H1 (cell line): ENCODE measurements around the gene OCIAD1. TPM values are rescaled to one million over a fixed set of nuclear protein-coding genes. Genes with fewer than 3 reads are reported as not detected.

Experiments
- CTCF ChIA-PET: fragments of 300-600 bp; sonication (Branson Sonifier 250); formaldehyde crosslinking; loops from one replicate; lab custom pipeline; 2021; ENCODE audit not compliant: partially characterized antibody; lab: Charles Lee
- POLR2A ChIA-PET: fragments of 300-600 bp; sonication (Branson Sonifier 250); formaldehyde crosslinking; loops from one replicate; lab custom pipeline; 2021; ENCODE audit warnings: inconsistent platforms; ENCODE audit not compliant: partially characterized antibody; lab: Charles Lee
- DNase-seq, 2 experiments: peaks; one replicate each; pipeline versions ENCODE4 v3.0.0 to v3.0.0-alpha.2; 2010 to 2022; ENCODE audit warnings: low spot score in 2 of 2, low read depth in 1 of 2, mixed read lengths in 1 of 2
- FAIRE-seq: peaks from 2 replicates; lab custom pipeline; 2011; peaks lifted over from hg19 to GRCh38; lab: Jason Lieb, UNC
- H2AFZ ChIP-seq: 2 replicates; pipeline ENCODE4 v1.8.1; 2012; ENCODE audit warnings: low read length, inconsistent platforms
- H2AK5ac ChIP-seq: 2 replicates; pipeline ENCODE4 v1.6.1; 2013; ENCODE audit warnings: low read depth, low read length
- H2BK120ac ChIP-seq: replicated peaks from 2 replicates; pipeline ENCODE3; 2013; ENCODE audit warnings: low read depth, low read length, inconsistent platforms
- H2BK12ac ChIP-seq: 2 replicates; pipeline ENCODE4 v1.6.1; 2013; ENCODE audit warnings: low read depth, low read length
- H2BK15ac ChIP-seq: 2 replicates; pipeline ENCODE4 v1.6.1; 2013; ENCODE audit warnings: low read length
- H2BK20ac ChIP-seq: 2 replicates; pipeline ENCODE4 v1.6.1; 2013; ENCODE audit warnings: low read length
- H2BK5ac ChIP-seq: 2 replicates; pipeline ENCODE4 v1.6.1; 2013; ENCODE audit warnings: low read depth, low read length
- H3K14ac ChIP-seq: 2 replicates; pipeline ENCODE4 v1.6.1; 2013; ENCODE audit warnings: inconsistent platforms; ENCODE audit not compliant: insufficient read length
- H3K18ac ChIP-seq: 2 replicates; pipeline ENCODE4 v1.6.1; 2013; ENCODE audit warnings: low read length; ENCODE audit errors: extremely low read depth
- H3K23ac ChIP-seq: 2 replicates; pipeline ENCODE4 v1.6.1; 2013; ENCODE audit warnings: inconsistent platforms; ENCODE audit not compliant: insufficient read length
- H3K23me2 ChIP-seq: 2 replicates; pipeline ENCODE4 v1.6.1; 2013; ENCODE audit warnings: low read depth, low read length
- H3K27ac ChIP-seq: 2 replicates; pipeline ENCODE4 v1.6.1; 2011; ENCODE audit warnings: low read depth, low read length, inconsistent platforms
- H3K27me3 ChIP-seq, 4 experiments: replicated peaks in 1 of 4; 1 replicate in 1 of 4; 2 replicates in 3 of 4; pipeline versions ENCODE4 v1.6.1 to v1.8.1; 2011 to 2013; ENCODE audit warnings: low read length in 3 of 4, mild to moderate bottlenecking in 3 of 4, inconsistent platforms in 2 of 4, mixed read lengths in 2 of 4, moderate library complexity in 1 of 4; ENCODE audit not compliant: control insufficient read depth in 3 of 4, insufficient read depth in 3 of 4; ENCODE audit errors: extremely low read depth in 1 of 4
- H3K36me3 ChIP-seq, 4 experiments: 2 replicates each; pipeline versions ENCODE4 v1.6.1 to v1.8.1; 2011 to 2013; ENCODE audit warnings: mild to moderate bottlenecking in 4 of 4, low read length in 3 of 4, moderate library complexity in 2 of 4, control low read depth in 1 of 4, inconsistent platforms in 1 of 4; ENCODE audit not compliant: insufficient read depth in 4 of 4, control insufficient read depth in 2 of 4
- H3K4ac ChIP-seq: replicated peaks from 2 replicates; pipeline ENCODE3; 2013; ENCODE audit warnings: low read length, low read depth, mixed read lengths, inconsistent platforms; ENCODE audit not compliant: insufficient read length
- H3K4me1 ChIP-seq, 4 experiments: replicated peaks in 1 of 4; 1 replicate in 1 of 4; 2 replicates in 3 of 4; pipeline versions ENCODE4 v1.6.1 to v1.8.1; 2011 to 2013; ENCODE audit warnings: low read length in 3 of 4, inconsistent platforms in 2 of 4, mixed read lengths in 1 of 4; ENCODE audit not compliant: insufficient read depth in 4 of 4, control insufficient read depth in 3 of 4
- H3K4me2 ChIP-seq, 2 experiments: 2 replicates each; pipeline versions ENCODE4 v1.6.1 to v1.8.1; 2011 to 2013; ENCODE audit warnings: low read depth in 2 of 2, low read length in 2 of 2, control low read depth in 1 of 2, inconsistent platforms in 1 of 2, mild to moderate bottlenecking in 1 of 2; ENCODE audit not compliant: insufficient read depth in 1 of 2
- H3K4me3 ChIP-seq, 4 experiments: fragments of 200-600, 300-600 bp in 1 of 4; sonication (generic), shearing (Covaris generic), sonication (Bioruptor Twin) in 1 of 4; 2 replicates each; pipeline versions ENCODE4 v1.5.1 to v1.8.1; 2011 to 2016; ENCODE audit warnings: low read length in 4 of 4, low read depth in 3 of 4, control low read depth in 2 of 4, inconsistent platforms in 2 of 4, mild to moderate bottlenecking in 2 of 4, mixed read lengths in 1 of 4, moderate library complexity in 1 of 4; ENCODE audit not compliant: insufficient read depth in 2 of 4; ENCODE audit errors: extremely low read depth in 1 of 4
- H3K56ac ChIP-seq: replicated peaks from 2 replicates; pipeline ENCODE3; 2013; ENCODE audit warnings: low read depth, mild to moderate bottlenecking, mixed read lengths, low read length, inconsistent platforms; ENCODE audit not compliant: insufficient read length
- H3K79me1 ChIP-seq: 2 replicates; pipeline ENCODE4 v1.6.1; 2013; ENCODE audit warnings: low read depth, low read length, control low read depth
- H3K79me2 ChIP-seq, 2 experiments: 2 replicates each; pipeline versions ENCODE4 v1.6.1 to v1.8.1; 2012 to 2013; ENCODE audit warnings: low read length in 2 of 2, mild to moderate bottlenecking in 2 of 2, inconsistent platforms in 1 of 2; ENCODE audit not compliant: insufficient read depth in 2 of 2, control insufficient read depth in 1 of 2
- H3K9ac ChIP-seq, 4 experiments: replicated peaks in 1 of 4; 1 replicate in 1 of 4; 2 replicates in 3 of 4; pipeline versions ENCODE4 v1.6.1 to v1.8.1; 2011 to 2013; ENCODE audit warnings: low read depth in 3 of 4, low read length in 3 of 4, control low read depth in 2 of 4, mild to moderate bottlenecking in 2 of 4, moderate library complexity in 2 of 4, inconsistent platforms in 1 of 4; ENCODE audit errors: extremely low read depth in 1 of 4
- H3K9me3 ChIP-seq, 2 experiments: 2 replicates each; pipeline versions ENCODE4 v1.6.1 to v1.8.1; 2012 to 2013; ENCODE audit warnings: mild to moderate bottlenecking in 2 of 2, moderate library complexity in 2 of 2, control low read depth in 1 of 2, inconsistent platforms in 1 of 2, low read depth in 1 of 2, low read length in 1 of 2, mixed read lengths in 1 of 2; ENCODE audit not compliant: insufficient read depth in 2 of 2
- H4K20me1 ChIP-seq, 2 experiments: replicated peaks in 1 of 2; 2 replicates each; pipeline versions ENCODE3 to v1.8.1; 2011 to 2013; ENCODE audit warnings: inconsistent platforms in 2 of 2, low read length in 2 of 2, mild to moderate bottlenecking in 1 of 2; ENCODE audit not compliant: insufficient read depth in 2 of 2, control insufficient read depth in 1 of 2
- H4K5ac ChIP-seq: 2 replicates; pipeline ENCODE4 v1.6.1; 2013; ENCODE audit warnings: low read length, low read depth, mixed read lengths, inconsistent platforms; ENCODE audit not compliant: insufficient read length
- H4K8ac ChIP-seq: 2 replicates; pipeline ENCODE4 v1.8.0; 2013; ENCODE audit warnings: mild to moderate bottlenecking, moderate library complexity, low read length, inconsistent platforms; ENCODE audit not compliant: insufficient read depth; ENCODE audit errors: extremely low read depth
- H4K91ac ChIP-seq: replicated peaks from 2 replicates; pipeline ENCODE3; 2013; ENCODE audit warnings: low read length, mixed read lengths, inconsistent platforms; ENCODE audit not compliant: insufficient read length
- CBX8 ChIP-seq: fragments of 300-800, 300-1000 bp; sonication (generic); IDR thresholded peaks from 2 replicates; pipeline ENCODE4 v1.7.1; 2016; ENCODE audit warnings: low read depth, low read length, borderline replicate concordance
- NANOG ChIP-seq: IDR thresholded peaks from 2 replicates; pipeline ENCODE4 v1.6.1; 2011; ENCODE audit warnings: low read length, low read depth, mild to moderate bottlenecking, inconsistent platforms; ENCODE audit not compliant: insufficient read depth, poor library complexity, severe bottlenecking
- POLR2AphosphoS5 ChIP-seq: IDR thresholded peaks from 2 replicates; pipeline ENCODE4 v1.6.1; 2011; ENCODE audit warnings: low read depth, low read length
- POU5F1 ChIP-seq: IDR thresholded peaks from 2 replicates; pipeline ENCODE4 v1.6.1; 2011; ENCODE audit warnings: low read depth, mild to moderate bottlenecking, low read length, moderate library complexity
- SAP30 ChIP-seq: fragments of 300-600 bp; sonication (generic); IDR thresholded peaks from 2 replicates; pipeline ENCODE4 v1.7.1; 2012; ENCODE audit warnings: low read length, moderate library complexity, mild to moderate bottlenecking, inconsistent platforms; ENCODE audit not compliant: insufficient read depth, insufficient replicate concordance
- SP4 ChIP-seq: IDR thresholded peaks from 2 replicates; pipeline ENCODE4 v1.6.1; 2012; ENCODE audit warnings: low read length, inconsistent platforms
- SRF ChIP-seq: IDR thresholded peaks from 2 replicates; pipeline ENCODE4 v1.6.1; 2011; ENCODE audit warnings: mild to moderate bottlenecking, low read depth, low read length, moderate library complexity
- TBP ChIP-seq: IDR thresholded peaks from 2 replicates; pipeline ENCODE4 v1.6.1; 2011; ENCODE audit warnings: low read depth, low read length, improper control_type of control experiment
- TEAD4 ChIP-seq: IDR thresholded peaks from 2 replicates; pipeline ENCODE4 v1.6.1; 2012; ENCODE audit warnings: low read depth, low read length, inconsistent platforms, mixed read lengths
- WGBS, 2 experiments: shearing (Covaris generic) in 1 of 2; methylation state at CpG; one replicate each; pipeline versions ENCODE4 v1.1.6 to v1.1.7; 2013 to 2015; ENCODE audit warnings: low lambda C conversion rate in 2 of 2, mixed read lengths in 2 of 2, inconsistent platforms in 1 of 2, low coverage in 1 of 2, missing lambda C conversion rate in 1 of 2; ENCODE audit not compliant: insufficient replicate concordance in 2 of 2, insufficient coverage in 1 of 2, insufficient read length in 1 of 2; ENCODE audit errors: extremely low coverage in 1 of 2, missing lambda C conversion rate in 1 of 2; 5-methylcytosine and 5-hydroxymethylcytosine counted together
- polyA plus RNA-seq, 7 experiments: library from polyadenylated mRNA; depleted of rRNA in 3 of 7; stranded (reverse) in 5 of 7; unstranded in 2 of 7; fragments of >200 nt in 5 of 7; fragments of 200-250 nt in 2 of 7; gene quantifications; 1 replicate in 5 of 7; 2 replicates in 1 of 7; 4 replicates in 1 of 7; pipeline versions ENCODE4 v1.2.1 to v1.2.3, GENCODE V29; 2011 to 2013; ENCODE audit warnings: missing spikeins in 2 of 7, mixed read lengths in 2 of 7
- total RNA-seq: library from RNA; stranded (reverse); fragmentation: NEBNext Ultra II Directional; extraction: Animal tissue kit (Norgen Biotek cat#: 25700); gene quantifications from 2 replicates; pipeline ENCODE4 v1.2.1, GENCODE V29; 2021
- TF ChIP-seq, protein P1 (sequence below), 3 experiments: IDR thresholded peaks; 1 replicate in 2 of 3; 2 replicates in 1 of 3; pipeline versions ENCODE4 v1.5.1 to v1.6.1; 2011; ENCODE audit warnings: low read length in 3 of 3, mild to moderate bottlenecking in 3 of 3, inconsistent platforms in 2 of 3, low read depth in 1 of 3, moderate library complexity in 1 of 3; ENCODE audit not compliant: insufficient read depth in 1 of 3; ENCODE audit errors: control extremely low read depth in 1 of 3

OCIAD1 gene
- total and polyA plus RNA-seq, 2 of the 8 experiments (the other 6 are each of a cell fraction or from before 2014, with no cell fraction given) = 79.9 to 163 TPM

DNA sequence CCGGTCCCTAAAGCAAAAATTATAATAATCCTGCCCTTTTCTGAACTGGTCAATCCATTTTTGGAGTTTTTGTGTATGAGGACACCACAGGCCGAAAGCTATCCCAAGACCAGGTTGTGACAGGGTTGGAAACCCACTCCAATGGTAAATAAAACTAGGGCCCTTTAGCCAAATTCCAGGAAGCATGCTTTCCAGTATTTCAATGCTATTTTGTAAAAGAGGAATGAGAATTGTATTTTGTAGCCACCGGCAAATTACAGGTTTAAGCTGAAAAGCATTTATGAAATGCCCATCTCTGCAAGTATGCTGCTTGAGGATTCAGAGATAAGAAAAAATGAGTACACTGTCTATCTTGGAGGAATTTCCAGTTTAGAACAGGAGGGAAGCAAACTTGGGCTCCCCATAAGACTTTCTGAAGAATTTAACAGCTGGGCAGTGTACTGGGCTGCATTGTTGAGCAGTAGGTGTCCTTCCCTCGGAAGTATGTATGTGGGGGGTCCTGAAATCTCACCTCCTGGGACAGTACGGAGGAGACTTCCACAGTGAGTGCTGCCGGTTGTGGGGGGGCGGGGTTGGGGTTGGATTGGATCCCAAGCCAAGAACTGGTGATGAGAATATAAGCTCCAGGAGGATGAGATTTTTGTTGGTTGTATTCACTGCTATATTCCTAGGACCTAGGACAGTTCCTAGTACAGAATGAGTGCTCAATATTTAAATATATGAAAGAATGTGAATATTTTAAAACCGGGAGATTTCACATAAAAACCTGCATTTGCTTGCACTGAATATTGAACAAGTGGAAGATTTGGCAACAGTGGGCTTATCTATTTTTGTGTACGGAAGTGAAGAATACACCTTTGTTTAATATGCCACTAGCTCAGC, 48.9 kb downstream of the OCIAD1 start:
- no peaks in the 10 kb centered on the region for H3K36me3 ChIP-seq
- H3K56ac ChIP-seq = no peak overlapping the region
- H3K4me2 ChIP-seq = no peak overlapping the region
- no peak overlapping the region for H2BK120ac ChIP-seq
- no peaks in the 10 kb centered on the region; the same call in 1 of the 2 replicates for H3K23me2 ChIP-seq
- H2BK12ac ChIP-seq = no peak overlapping the region
- no peak overlapping the region for H3K18ac ChIP-seq
- DNase-seq (no peak), FAIRE-seq (no peak)
- H3K27me3 ChIP-seq = no peaks in the 10 kb centered on the region
- H4K91ac ChIP-seq = no peak overlapping the region
- H3K9ac ChIP-seq = no peak overlapping the region
- H3K14ac ChIP-seq = no peak overlapping the region
- H4K20me1 ChIP-seq = no peaks in the 10 kb centered on the region
- 74% methylated on average over 9 of the region's 9 CpGs; no CpG with 5 or more reads in 1 of the 2 experiments for WGBS, 2 experiments
- H4K8ac ChIP-seq = no peak overlapping the region
- ChIA-PET POLR2A (interaction anchor here (1.7 kb wide), 1 partner anchor 16 kb away, joined by 4 read pairs; no protein-coding TSS in a partner anchor), CTCF (interaction anchor here (0.7 to 1.0 kb wide), 2 partner anchors 10 to 65 kb away, joined by 3 read pairs; no protein-coding TSS in a partner anchor)
- no peak overlapping the region for H2AK5ac ChIP-seq
- no peak overlapping the region for H2BK20ac ChIP-seq
- no peaks in the 10 kb centered on the region for H3K79me2 ChIP-seq
- no peaks in the 10 kb centered on the region; a peak in 1 of 7 replicates for H3K4me1 ChIP-seq
- no peak overlapping the region for H3K27ac ChIP-seq
- H3K9me3 ChIP-seq = no peaks in the 10 kb centered on the region
- no peak overlapping the region for H3K4me3 ChIP-seq
- H3K4ac ChIP-seq = no peak overlapping the region
- H2AFZ ChIP-seq = no peak overlapping the region
- H2BK15ac ChIP-seq = no peak overlapping the region
- no peaks in the 10 kb centered on the region for H3K79me1 ChIP-seq
- H4K5ac ChIP-seq = no peak overlapping the region
- H3K23ac ChIP-seq = no peak overlapping the region
- H2BK5ac ChIP-seq = no peak overlapping the region
- TF ChIP-seq SP4 = no peak
- no peak for TF ChIP-seq SRF
- TF ChIP-seq POLR2AphosphoS5 = no peak
- no peak for TF ChIP-seq POU5F1
- TF ChIP-seq, protein P1, sequence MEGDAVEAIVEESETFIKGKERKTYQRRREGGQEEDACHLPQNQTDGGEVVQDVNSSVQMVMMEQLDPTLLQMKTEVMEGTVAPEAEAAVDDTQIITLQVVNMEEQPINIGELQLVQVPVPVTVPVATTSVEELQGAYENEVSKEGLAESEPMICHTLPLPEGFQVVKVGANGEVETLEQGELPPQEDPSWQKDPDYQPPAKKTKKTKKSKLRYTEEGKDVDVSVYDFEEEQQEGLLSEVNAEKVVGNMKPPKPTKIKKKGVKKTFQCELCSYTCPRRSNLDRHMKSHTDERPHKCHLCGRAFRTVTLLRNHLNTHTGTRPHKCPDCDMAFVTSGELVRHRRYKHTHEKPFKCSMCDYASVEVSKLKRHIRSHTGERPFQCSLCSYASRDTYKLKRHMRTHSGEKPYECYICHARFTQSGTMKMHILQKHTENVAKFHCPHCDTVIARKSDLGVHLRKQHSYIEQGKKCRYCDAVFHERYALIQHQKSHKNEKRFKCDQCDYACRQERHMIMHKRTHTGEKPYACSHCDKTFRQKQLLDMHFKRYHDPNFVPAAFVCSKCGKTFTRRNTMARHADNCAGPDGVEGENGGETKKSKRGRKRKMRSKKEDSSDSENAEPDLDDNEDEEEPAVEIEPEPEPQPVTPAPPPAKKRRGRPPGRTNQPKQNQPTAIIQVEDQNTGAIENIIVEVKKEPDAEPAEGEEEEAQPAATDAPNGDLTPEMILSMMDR (IDR thresholded peaks at IDR 0.05; ENCODE audit: control extremely low read depth in 1 of 3, insufficient read depth in 1 of 3, low read depth in 1 of 3, low read length in 3 of 3) = no peak
- TF ChIP-seq TBP = no peak
- no peak for TF ChIP-seq CBX8
- TF ChIP-seq TEAD4 = no peak
- TF ChIP-seq SAP30 = no peak
- no peak for TF ChIP-seq NANOG
